IMR-90 (cell line): ENCODE measurements around the gene LUC7L2. TPM values are rescaled to one million over a fixed set of nuclear protein-coding genes. Genes with fewer than 3 reads are reported as not detected.

Source experiments
- ATAC-seq: fragments of 200-7000 bp; cut with Tn5 transposase; 2 replicates; pipeline ENCODE4 v1.9.1; 2020; ENCODE audit warnings: low read depth, mild to moderate bottlenecking, moderate library complexity
- BruUV-seq: library from RNA; stranded (reverse); fragments of 400-500 nt; replicated peaks from 2 replicates; lab custom pipeline; 2021; lab: Mats Ljungman, UMichigan
- CTCF ChIA-PET: fragments of 300-600 bp; formaldehyde crosslinking; extraction: SDS; loops from one replicate; lab custom pipeline; 2021; ENCODE audit warnings: antibody characterized with exemption; lab: Yijun Ruan, JAX
- POLR2A ChIA-PET: fragments of 300-600 bp; sonication (Branson Sonifier 250); formaldehyde crosslinking; loops from one replicate; lab custom pipeline; 2022; ENCODE audit warnings: antibody characterized with exemption; ENCODE audit not compliant: unreplicated experiment; lab: Charles Lee
- DNase-seq: peaks from one replicate; pipeline ENCODE4 v3.0.0; 2013
- H2AFZ ChIP-seq: replicated peaks from 2 replicates; pipeline ENCODE3; 2013; ENCODE audit warnings: low read length, mild to moderate bottlenecking; ENCODE audit not compliant: poor library complexity
- H2AK5ac ChIP-seq: 2 replicates; pipeline ENCODE4 v1.6.1; 2013; ENCODE audit warnings: low read depth, low read length, inconsistent platforms
- H2AK9ac ChIP-seq: replicated peaks from 2 replicates; pipeline ENCODE3; 2013; ENCODE audit warnings: mild to moderate bottlenecking, low read depth, low read length, moderate library complexity; ENCODE audit not compliant: poor library complexity
- H2BK120ac ChIP-seq: 2 replicates; pipeline ENCODE4 v1.6.1; 2013; ENCODE audit warnings: low read depth, low read length, inconsistent platforms
- H2BK15ac ChIP-seq: 3 replicates; pipeline ENCODE4 v1.6.1; 2013; ENCODE audit warnings: low read depth, low read length, inconsistent platforms
- H2BK20ac ChIP-seq: 2 replicates; pipeline ENCODE4 v1.6.1; 2013; ENCODE audit warnings: low read depth, mild to moderate bottlenecking, inconsistent platforms, low read length, moderate library complexity
- H2BK5ac ChIP-seq: 2 replicates; pipeline ENCODE4 v1.6.1; 2013; ENCODE audit warnings: mild to moderate bottlenecking, low read depth, low read length, inconsistent platforms; ENCODE audit not compliant: poor library complexity, severe bottlenecking
- H3K14ac ChIP-seq: replicated peaks from 2 replicates; pipeline ENCODE4 v1.6.1; 2013; ENCODE audit warnings: low read depth, low read length, inconsistent platforms
- H3K18ac ChIP-seq: 2 replicates; pipeline ENCODE4 v1.6.1; 2013; ENCODE audit warnings: low read depth, low read length, control low read depth
- H3K23ac ChIP-seq: 2 replicates; pipeline ENCODE4 v1.6.1; 2013; ENCODE audit warnings: low read depth, low read length, inconsistent platforms
- H3K27ac ChIP-seq: 2 replicates; pipeline ENCODE4 v1.5.1; 2013; ENCODE audit warnings: mild to moderate bottlenecking, control low read depth, low read length; ENCODE audit not compliant: insufficient read depth
- H3K27me3 ChIP-seq: 2 replicates; pipeline ENCODE4 v1.6.1; 2013; ENCODE audit warnings: low read length; ENCODE audit not compliant: control insufficient read depth, insufficient read depth
- H3K36me3 ChIP-seq: 2 replicates; pipeline ENCODE4 v1.6.1; 2013; ENCODE audit warnings: low read length, mixed read lengths; ENCODE audit not compliant: control insufficient read depth, insufficient read depth
- H3K4ac ChIP-seq: 2 replicates; pipeline ENCODE4 v1.6.1; 2013; ENCODE audit warnings: low read depth, low read length, inconsistent platforms
- H3K4me1 ChIP-seq: 2 replicates; pipeline ENCODE4 v1.6.1; 2013; ENCODE audit warnings: low read length, mixed read lengths; ENCODE audit not compliant: control insufficient read depth, insufficient read depth
- H3K4me2 ChIP-seq: 2 replicates; pipeline ENCODE4 v1.6.1; 2013; ENCODE audit warnings: low read depth, mild to moderate bottlenecking, control low read depth, low read length, moderate library complexity
- H3K4me3 ChIP-seq: 2 replicates; pipeline ENCODE4 v1.5.1; 2013; ENCODE audit warnings: low read depth, mild to moderate bottlenecking, control low read depth, low read length, moderate library complexity; ENCODE audit not compliant: insufficient read depth
- H3K56ac ChIP-seq: 2 replicates; pipeline ENCODE4 v1.6.1; 2013; ENCODE audit warnings: low read length, inconsistent platforms; ENCODE audit not compliant: insufficient read depth; ENCODE audit errors: extremely low read depth
- H3K79me1 ChIP-seq, 2 experiments: 2 replicates each; pipeline ENCODE4 v1.6.1; 2013; ENCODE audit warnings: low read length in 2 of 2, inconsistent platforms in 1 of 2, low read depth in 1 of 2
- H3K9ac ChIP-seq: 2 replicates; pipeline ENCODE4 v1.6.1; 2013; ENCODE audit warnings: low read depth, low read length, control low read depth
- H3K9me1 ChIP-seq: 2 replicates; pipeline ENCODE4 v1.6.1; 2013; ENCODE audit warnings: low read length, inconsistent platforms; ENCODE audit not compliant: insufficient read depth
- H3K9me3 ChIP-seq: 2 replicates; pipeline ENCODE4 v1.6.1; 2013; ENCODE audit warnings: low read length; ENCODE audit not compliant: control insufficient read depth, insufficient read depth
- H4K20me1 ChIP-seq: 2 replicates; pipeline ENCODE4 v1.6.1; 2013; ENCODE audit warnings: low read length, inconsistent platforms; ENCODE audit not compliant: insufficient read depth
- H4K5ac ChIP-seq: 2 replicates; pipeline ENCODE4 v1.6.1; 2013; ENCODE audit warnings: mild to moderate bottlenecking, low read depth, low read length, control low read depth
- H4K8ac ChIP-seq, 2 experiments: 2 replicates each; pipeline ENCODE4 v1.6.1; 2013; ENCODE audit warnings: low read depth in 2 of 2, low read length in 2 of 2, control low read depth in 1 of 2, inconsistent platforms in 1 of 2
- H4K91ac ChIP-seq: 2 replicates; pipeline ENCODE4 v1.6.1; 2013; ENCODE audit warnings: low read depth, low read length, inconsistent platforms; ENCODE audit not compliant: insufficient read depth
- BHLHE40 ChIP-seq: fragments of 150-350 bp; IDR thresholded peaks from 2 replicates; pipeline ENCODE4 v1.6.1; 2016; ENCODE audit warnings: mild to moderate bottlenecking, low read depth, low read length
- CEBPB ChIP-seq: IDR thresholded peaks from 2 replicates; pipeline ENCODE4 v1.6.1; 2012; ENCODE audit warnings: low read depth, low read length, improper control_type of control experiment
- CHD1 ChIP-seq: IDR thresholded peaks from 2 replicates; pipeline ENCODE4 v1.6.1; 2012; ENCODE audit warnings: low read depth, low read length, improper control_type of control experiment
- FOS ChIP-seq: fragments of 150-350 bp; IDR thresholded peaks from 2 replicates; pipeline ENCODE4 v1.6.1; 2016; ENCODE audit warnings: low read depth, low read length
- MAFK ChIP-seq: IDR thresholded peaks from 2 replicates; pipeline ENCODE4 v1.6.1; 2012; ENCODE audit warnings: low read depth, low read length, improper control_type of control experiment
- MAZ ChIP-seq: IDR thresholded peaks from 2 replicates; pipeline ENCODE4 v1.6.1; 2012; ENCODE audit warnings: low read depth, mild to moderate bottlenecking, low read length, improper control_type of control experiment, moderate library complexity, borderline replicate concordance
- MXI1 ChIP-seq: IDR thresholded peaks from 2 replicates; pipeline ENCODE4 v1.6.1; 2012; ENCODE audit warnings: low read depth, mild to moderate bottlenecking, low read length, moderate library complexity, borderline replicate concordance
- POLR2A ChIP-seq: IDR thresholded peaks from 2 replicates; pipeline ENCODE4 v1.6.1; 2012; ENCODE audit warnings: mild to moderate bottlenecking, low read depth, low read length
- RAD21 ChIP-seq: IDR thresholded peaks from 2 replicates; pipeline ENCODE4 v1.6.1; 2012; ENCODE audit warnings: low read length, improper control_type of control experiment
- RCOR1 ChIP-seq: IDR thresholded peaks from 2 replicates; pipeline ENCODE4 v1.6.1; 2012; ENCODE audit warnings: mild to moderate bottlenecking, low read length, improper control_type of control experiment; ENCODE audit not compliant: insufficient replicate concordance
- RFX5 ChIP-seq: IDR thresholded peaks from 2 replicates; pipeline ENCODE4 v1.8.0; 2012; ENCODE audit warnings: low read depth, mild to moderate bottlenecking, low read length, moderate library complexity
- SMC3 ChIP-seq: fragments of 150-350 bp; IDR thresholded peaks from 2 replicates; pipeline ENCODE4 v1.6.1; 2016; ENCODE audit warnings: low read depth, mild to moderate bottlenecking, antibody characterized with exemption, low read length, moderate library complexity
- WGBS, 2 experiments: methylation state at CpG; one replicate each; pipeline versions ENCODE4 v1.1.5 to v1.1.7; 2013; ENCODE audit warnings: missing lambda C conversion rate in 2 of 2; ENCODE audit not compliant: insufficient read length in 1 of 2; ENCODE audit errors: extremely low coverage in 2 of 2; 5-methylcytosine and 5-hydroxymethylcytosine counted together
- dilution Hi-C: fragments of 300-500 bp; cut with HindIII; formaldehyde crosslinking; loops from one replicate; pipeline ENCODE4 v1.14.3; 2018; ENCODE audit warnings: low sequenced_read_pairs; ENCODE audit not compliant: unreplicated experiment
- in situ Hi-C: fragments of 300-500 bp; cut with MboI; formaldehyde crosslinking; loops from 3 replicates; pipeline ENCODE4 v1.14.3; 2019; ENCODE audit warnings: low sequenced_read_pairs, inconsistent platforms, mixed read lengths
- intact Hi-C: fragments of 100-400 bp; cut with micrococcal nuclease; formaldehyde crosslinking; loops from 2 replicates; pipeline ENCODE4 v1.10.0; 2022
- polyA plus RNA-seq, 3 experiments: library from polyadenylated mRNA; depleted of rRNA; stranded (reverse); fragments of >200 nt; gene quantifications; 2 replicates each; pipeline ENCODE4 v1.2.3, GENCODE V29; 2012; ENCODE audit warnings: low replicate concordance in 1 of 3
- total RNA-seq: library from RNA; depleted of rRNA; stranded (reverse); fragments of >200 nt; gene quantifications from 2 replicates; pipeline ENCODE4 v1.2.3, GENCODE V29; 2012
- TF ChIP-seq, protein P1 (sequence below): fragments of 150-350 bp; IDR thresholded peaks from 2 replicates; pipeline ENCODE4 v1.6.1; 2016; ENCODE audit warnings: low read depth, mild to moderate bottlenecking, low read length, moderate library complexity, borderline replicate concordance
- TF ChIP-seq, protein P2 (sequence below): fragments of 150-350 bp; IDR thresholded peaks from 2 replicates; pipeline ENCODE4 v1.6.1; 2017; ENCODE audit warnings: mild to moderate bottlenecking, antibody characterized with exemption, low read length, low read depth
- TF ChIP-seq, protein P3 (sequence below): conservative IDR thresholded peaks from 2 replicates; pipeline ENCODE4 v1.5.1; 2012; ENCODE audit warnings: mild to moderate bottlenecking, low read depth, low read length, improper control_type of control experiment

Gene LUC7L2
- total and polyA plus RNA-seq, 2 of the 4 experiments (the other 2 are of a cell fraction) = 14.9 to 31.8 TPM

DNA sequence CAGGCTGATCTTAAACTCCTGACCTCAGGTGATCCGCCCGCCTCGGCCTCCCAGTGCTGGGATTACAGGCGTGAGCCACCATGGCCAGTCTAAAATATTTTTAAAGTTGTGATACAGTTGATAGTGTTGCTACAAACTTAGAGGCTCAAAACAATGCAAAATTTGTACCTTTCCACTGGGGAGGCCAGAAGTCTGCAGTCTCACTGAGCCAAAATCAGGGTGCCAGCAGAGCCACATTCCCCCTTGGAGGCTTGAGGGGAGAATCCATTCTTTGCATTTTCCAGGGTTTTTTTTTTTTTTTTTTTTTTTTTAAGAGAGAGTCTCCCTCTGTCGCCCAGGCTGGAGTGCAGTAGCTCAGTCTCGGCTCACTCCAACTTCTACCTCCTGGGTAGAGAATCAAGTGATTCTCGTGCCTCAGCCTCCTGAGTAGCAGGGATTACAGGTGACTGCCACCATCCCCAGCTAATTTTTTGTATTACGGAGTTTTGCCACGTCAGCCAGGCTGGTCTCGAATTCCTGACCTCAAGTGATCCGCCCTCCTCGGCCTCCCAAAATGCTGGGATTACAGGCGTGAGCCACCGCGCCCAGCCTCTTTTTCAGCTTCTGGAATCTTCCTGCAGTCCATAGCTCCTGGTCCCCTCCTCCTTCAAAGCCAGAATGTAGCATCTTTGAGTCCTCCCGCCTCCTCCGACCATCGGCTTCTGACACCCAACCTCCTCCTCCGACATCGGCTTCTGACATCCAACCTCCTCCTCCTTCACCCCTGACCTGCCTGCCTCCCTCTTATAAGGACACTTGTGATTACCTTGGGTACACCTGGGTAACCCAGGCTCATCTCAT lies 86.6 kb downstream of the LUC7L2 start:
- no TSS peak for BruUV-seq
- H3K9ac ChIP-seq = no peak overlapping the region
- H2AK9ac ChIP-seq = no peak overlapping the region
- CTCF ChIA-PET = interaction anchor here (1.0 kb wide), 1 partner anchor 12 kb away, joined by 3 read pairs; no protein-coding TSS in a partner anchor
- H3K4me1 ChIP-seq = no peaks in the 10 kb centered on the region
- intact Hi-C loops (no loop called here), dilution Hi-C loops (no loop called here), in situ Hi-C loops (no loop called here)
- H2BK20ac ChIP-seq = no peak overlapping the region
- no peak overlapping the region for H2BK15ac ChIP-seq
- H3K4me3 ChIP-seq = no peak overlapping the region
- H2AFZ ChIP-seq = no peak overlapping the region
- TF ChIP-seq MAZ (no peak), FOS (no peak), RFX5 (no peak), MAFK (no peak), CHD1 (no peak), RCOR1 (no peak), MXI1 (no peak), BHLHE40 (no peak), SMC3 (no peak), POLR2A (no peak), RAD21 (no peak), CEBPB (no peak)
- TF ChIP-seq, protein P1, sequence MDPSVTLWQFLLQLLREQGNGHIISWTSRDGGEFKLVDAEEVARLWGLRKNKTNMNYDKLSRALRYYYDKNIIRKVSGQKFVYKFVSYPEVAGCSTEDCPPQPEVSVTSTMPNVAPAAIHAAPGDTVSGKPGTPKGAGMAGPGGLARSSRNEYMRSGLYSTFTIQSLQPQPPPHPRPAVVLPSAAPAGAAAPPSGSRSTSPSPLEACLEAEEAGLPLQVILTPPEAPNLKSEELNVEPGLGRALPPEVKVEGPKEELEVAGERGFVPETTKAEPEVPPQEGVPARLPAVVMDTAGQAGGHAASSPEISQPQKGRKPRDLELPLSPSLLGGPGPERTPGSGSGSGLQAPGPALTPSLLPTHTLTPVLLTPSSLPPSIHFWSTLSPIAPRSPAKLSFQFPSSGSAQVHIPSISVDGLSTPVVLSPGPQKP = no peak
- TF ChIP-seq, protein P2, sequence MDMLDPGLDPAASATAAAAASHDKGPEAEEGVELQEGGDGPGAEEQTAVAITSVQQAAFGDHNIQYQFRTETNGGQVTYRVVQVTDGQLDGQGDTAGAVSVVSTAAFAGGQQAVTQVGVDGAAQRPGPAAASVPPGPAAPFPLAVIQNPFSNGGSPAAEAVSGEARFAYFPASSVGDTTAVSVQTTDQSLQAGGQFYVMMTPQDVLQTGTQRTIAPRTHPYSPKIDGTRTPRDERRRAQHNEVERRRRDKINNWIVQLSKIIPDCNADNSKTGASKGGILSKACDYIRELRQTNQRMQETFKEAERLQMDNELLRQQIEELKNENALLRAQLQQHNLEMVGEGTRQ = no peak
- TF ChIP-seq, protein P3, sequence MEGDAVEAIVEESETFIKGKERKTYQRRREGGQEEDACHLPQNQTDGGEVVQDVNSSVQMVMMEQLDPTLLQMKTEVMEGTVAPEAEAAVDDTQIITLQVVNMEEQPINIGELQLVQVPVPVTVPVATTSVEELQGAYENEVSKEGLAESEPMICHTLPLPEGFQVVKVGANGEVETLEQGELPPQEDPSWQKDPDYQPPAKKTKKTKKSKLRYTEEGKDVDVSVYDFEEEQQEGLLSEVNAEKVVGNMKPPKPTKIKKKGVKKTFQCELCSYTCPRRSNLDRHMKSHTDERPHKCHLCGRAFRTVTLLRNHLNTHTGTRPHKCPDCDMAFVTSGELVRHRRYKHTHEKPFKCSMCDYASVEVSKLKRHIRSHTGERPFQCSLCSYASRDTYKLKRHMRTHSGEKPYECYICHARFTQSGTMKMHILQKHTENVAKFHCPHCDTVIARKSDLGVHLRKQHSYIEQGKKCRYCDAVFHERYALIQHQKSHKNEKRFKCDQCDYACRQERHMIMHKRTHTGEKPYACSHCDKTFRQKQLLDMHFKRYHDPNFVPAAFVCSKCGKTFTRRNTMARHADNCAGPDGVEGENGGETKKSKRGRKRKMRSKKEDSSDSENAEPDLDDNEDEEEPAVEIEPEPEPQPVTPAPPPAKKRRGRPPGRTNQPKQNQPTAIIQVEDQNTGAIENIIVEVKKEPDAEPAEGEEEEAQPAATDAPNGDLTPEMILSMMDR = no peak
- H3K9me1 ChIP-seq = no peaks in the 10 kb centered on the region
- no peak overlapping the region for H3K4ac ChIP-seq
- no peak overlapping the region for H2BK120ac ChIP-seq
- no peaks in the 10 kb centered on the region for H4K20me1 ChIP-seq
- H3K36me3 ChIP-seq = no peaks in the 10 kb centered on the region
- no peak overlapping the region for H3K27ac ChIP-seq
- no peak overlapping the region for H3K4me2 ChIP-seq
- no peaks in the 10 kb centered on the region for H3K79me1 ChIP-seq
- H3K9me3 ChIP-seq = no peaks in the 10 kb centered on the region
- no peaks in the 10 kb centered on the region; the same call in 1 of the 2 replicates for H3K27me3 ChIP-seq
- POLR2A ChIA-PET = no interaction called here
- H3K18ac ChIP-seq = no peak overlapping the region
- H2AK5ac ChIP-seq = no peak overlapping the region
- H3K23ac ChIP-seq = no peak overlapping the region
- no peak overlapping the region for H4K91ac ChIP-seq
- DNase-seq = no peak
- no peak overlapping the region for H4K5ac ChIP-seq
- H4K8ac ChIP-seq = no peak overlapping the region
- no peak overlapping the region for H2BK5ac ChIP-seq
- no peak for ATAC-seq
- no peak overlapping the region for H3K14ac ChIP-seq
- WGBS, 2 experiments = 81% methylated on average over 10 of the region's 20 CpGs; no CpG with 5 or more reads in 1 of the 2 experiments
- no peak overlapping the region for H3K56ac ChIP-seq
